Hepatocyte (in vitro differentiated cells): ENCODE results near the gene RCOR3. TPM values are rescaled to one million over a fixed set of nuclear protein-coding genes. Genes with fewer than 3 reads are reported as not detected.

Experiments used
- DNase-seq: peaks from one replicate; pipeline ENCODE4 v3.0.0-alpha.2; 2016; ENCODE audit warnings: low spot score
- H2AFZ ChIP-seq: fragments of 200-600 bp; sonication (generic); 2 replicates; pipeline ENCODE4 v1.6.0; 2016; ENCODE audit warnings: antibody characterized with exemption, mild to moderate bottlenecking
- H3K27ac ChIP-seq: fragments of 200-600 bp; sonication (generic); 2 replicates; pipeline ENCODE4 v1.5.1; 2016; ENCODE audit warnings: mild to moderate bottlenecking
- H3K27me3 ChIP-seq: fragments of 200-600 bp; sonication (generic); 2 replicates; pipeline ENCODE4 v1.6.1; 2016
- H3K36me3 ChIP-seq: fragments of 200-600 bp; sonication (generic); replicated peaks from 2 replicates; pipeline ENCODE4 v1.5.1; 2016; ENCODE audit warnings: low read depth; ENCODE audit not compliant: insufficient read depth
- H3K4me1 ChIP-seq: fragments of 200-600 bp; sonication (generic); 2 replicates; pipeline ENCODE4 v1.5.1; 2016; ENCODE audit warnings: mild to moderate bottlenecking, moderate library complexity; ENCODE audit not compliant: insufficient read depth
- H3K4me2 ChIP-seq: fragments of 200-600 bp; sonication (generic); 2 replicates; pipeline ENCODE4 v1.6.0; 2016
- H3K4me3 ChIP-seq: fragments of 200-600 bp; sonication (generic); 2 replicates; pipeline ENCODE4 v1.5.1; 2016; ENCODE audit warnings: mild to moderate bottlenecking
- H3K79me2 ChIP-seq: fragments of 200-600 bp; sonication (generic); 2 replicates; pipeline ENCODE4 v1.6.0; 2017; ENCODE audit warnings: mild to moderate bottlenecking
- H3K9me2 ChIP-seq: fragments of 200-600 bp; sonication (generic); replicated peaks from 2 replicates; pipeline ENCODE4 v1.6.0; 2017; ENCODE audit warnings: mild to moderate bottlenecking; ENCODE audit not compliant: insufficient read depth
- H3K9me3 ChIP-seq: fragments of 200-600 bp; sonication (generic); 2 replicates; pipeline ENCODE4 v1.5.1; 2016; ENCODE audit warnings: low read depth, mild to moderate bottlenecking
- H4K20me1 ChIP-seq: fragments of 200-600 bp; sonication (generic); 2 replicates; pipeline ENCODE4 v1.6.0; 2016; ENCODE audit warnings: mild to moderate bottlenecking; ENCODE audit not compliant: insufficient read depth, poor library complexity, severe bottlenecking
- CTCF ChIP-seq: fragments of 200-600 bp; sonication (generic); IDR thresholded peaks from 2 replicates; pipeline ENCODE4 v1.5.1; 2016; ENCODE audit warnings: antibody characterized with exemption, mild to moderate bottlenecking; ENCODE audit not compliant: poor library complexity
- EZH2 ChIP-seq: fragments of 200-600 bp; sonication (generic); IDR thresholded peaks from 2 replicates; pipeline ENCODE4 v1.6.1; 2016; ENCODE audit warnings: antibody characterized with exemption, mild to moderate bottlenecking, borderline replicate concordance
- EZH2phosphoT487 ChIP-seq: fragments of 200-600 bp; sonication (generic); IDR thresholded peaks from one replicate; pipeline ENCODE4 v1.6.1; 2018; ENCODE audit warnings: antibody characterized with exemption, mild to moderate bottlenecking, low read depth, moderate library complexity; ENCODE audit not compliant: unreplicated experiment, severe bottlenecking
- WGBS: methylation state at CpG from one replicate; pipeline ENCODE4 v1.1.6; 2016; ENCODE audit warnings: low lambda C conversion rate; ENCODE audit errors: missing lambda C conversion rate; 5-methylcytosine and 5-hydroxymethylcytosine counted together
- polyA plus RNA-seq: library from polyadenylated mRNA; unstranded; fragments of >200 nt; fragmentation: Nextera tagmentation; extraction: Ambion mirVana; gene quantifications from 2 replicates; pipeline ENCODE4 v1.2.1, GENCODE V29; 2016
- total RNA-seq: library from RNA; depleted of rRNA; stranded (reverse); fragments of >200 nt; gene quantifications from 2 replicates; pipeline ENCODE4 v1.2.3, GENCODE V29; 2014

The RCOR3 gene
- total and polyA plus RNA-seq, 2 experiments from 2014 or later: 25.0 to 39.6 TPM

DNA sequence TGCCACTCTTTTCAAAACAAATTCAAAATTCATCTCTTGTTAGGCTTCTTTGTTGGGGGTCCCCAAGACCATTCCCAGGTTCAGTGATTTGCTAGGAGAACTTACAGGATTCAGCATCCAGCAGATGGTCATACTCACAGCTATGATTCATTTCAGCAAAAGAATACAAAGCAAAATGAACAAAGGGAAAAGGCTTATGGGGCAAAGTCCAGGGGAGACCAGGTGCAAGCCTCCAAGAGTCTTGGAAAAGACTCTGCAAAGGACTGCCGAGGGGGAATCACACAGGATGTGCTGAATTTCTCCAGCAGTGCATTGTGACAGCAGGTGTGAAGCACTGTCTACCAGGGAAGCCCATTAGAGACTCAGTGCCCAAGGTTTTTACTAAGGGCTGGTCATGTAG is 74.7 kb downstream of the RCOR3 start:
- Histone ChIP-seq H3K9me2 (no peaks in the 10 kb centered on the region), H3K9me3 (no peaks in the 10 kb centered on the region), H3K36me3 (no peaks in the 10 kb centered on the region), H3K27ac (no peak overlapping the region), H3K79me2 (peaks cover 56% of the 10 kb centered on the region), H3K4me1 (peaks cover 8% of the 10 kb centered on the region), H3K4me3 (no peak overlapping the region), H4K20me1 (no peaks in the 10 kb centered on the region), H3K4me2 (no peak overlapping the region), H2AFZ (no peak overlapping the region), H3K27me3 (no peaks in the 10 kb centered on the region)
- 63% methylated on average over 1 of the region's 1 CpG for WGBS
- TF ChIP-seq EZH2phosphoT487 (no peak), EZH2 (no peak), CTCF (no peak)
- DNase-seq: no peak

- WGBS: 90% methylated on average over 4 of the region's 4 CpGs
- H3K4me1 ChIP-seq: peaks cover 6% of the 10 kb centered on the region
- TF ChIP-seq CTCF: no peak
- TF ChIP-seq EZH2phosphoT487: no peak
- TF ChIP-seq EZH2: no peak
- H3K9me3 ChIP-seq: no peaks in the 10 kb centered on the region
- no peak overlapping the region for H3K4me3 ChIP-seq
- H2AFZ ChIP-seq: no peak overlapping the region
- no peak overlapping the region for H3K27ac ChIP-seq
- H3K27me3 ChIP-seq: no peaks in the 10 kb centered on the region
- no peak for DNase-seq
- no peak overlapping the region for H3K4me2 ChIP-seq
- peaks cover 48% of the 10 kb centered on the region for H3K79me2 ChIP-seq
- no peaks in the 10 kb centered on the region for H4K20me1 ChIP-seq
- H3K9me2 ChIP-seq: no peaks in the 10 kb centered on the region
- H3K36me3 ChIP-seq: no peaks in the 10 kb centered on the region
Observed at GRCh38 chr1:211334986-211335385, 75.8 kb downstream of the RCOR3 start.

DNA sequence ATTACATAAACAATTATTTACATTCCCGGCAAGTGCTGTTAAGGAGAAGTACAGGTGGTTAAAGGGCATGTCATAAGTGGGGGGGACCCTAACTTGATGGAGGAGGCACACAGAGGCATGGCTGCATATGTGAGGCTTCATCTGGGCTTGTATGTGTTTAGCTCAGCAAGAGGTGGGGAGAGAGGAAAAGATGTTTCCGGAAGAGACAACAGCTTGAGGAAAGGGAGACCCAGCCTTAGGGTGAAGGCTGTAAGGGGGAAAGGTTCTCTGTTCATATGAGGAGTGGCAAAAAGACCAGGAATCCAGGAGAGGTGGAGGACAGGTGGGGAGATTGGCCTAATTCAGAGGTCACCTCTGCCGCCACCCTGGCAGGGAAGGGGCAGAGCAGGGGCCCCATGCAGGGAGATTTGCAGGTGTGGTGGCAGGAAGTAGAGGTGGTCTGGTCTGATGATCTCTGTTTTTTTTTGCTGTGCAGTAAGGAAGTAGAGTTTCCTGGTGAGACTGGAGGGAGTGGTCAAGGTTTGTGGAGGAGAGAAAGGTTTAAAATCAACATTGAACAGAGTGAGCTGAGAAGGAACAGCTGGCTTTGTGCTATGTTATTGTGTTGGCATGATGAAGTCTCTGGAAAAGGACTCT is 76.5 kb downstream of the RCOR3 start:
- no peaks in the 10 kb centered on the region for H3K27me3 ChIP-seq
- no peak overlapping the region for H3K4me2 ChIP-seq
- H3K9me2 ChIP-seq: no peaks in the 10 kb centered on the region
- no peak overlapping the region for H2AFZ ChIP-seq
- H3K36me3 ChIP-seq: no peaks in the 10 kb centered on the region
- no peaks in the 10 kb centered on the region for H3K9me3 ChIP-seq
- no peak for DNase-seq
- peaks cover 45% of the 10 kb centered on the region for H3K79me2 ChIP-seq
- peaks cover 6% of the 10 kb centered on the region for H3K4me1 ChIP-seq
- no peak for TF ChIP-seq CTCF
- no peak for TF ChIP-seq EZH2phosphoT487
- no peak for TF ChIP-seq EZH2
- H3K4me3 ChIP-seq: no peak overlapping the region
- peak overlapping the region; percentile 56 for H3K27ac ChIP-seq
- WGBS: 76% methylated on average over 3 of the region's 3 CpGs
- no peaks in the 10 kb centered on the region for H4K20me1 ChIP-seq

DNA sequence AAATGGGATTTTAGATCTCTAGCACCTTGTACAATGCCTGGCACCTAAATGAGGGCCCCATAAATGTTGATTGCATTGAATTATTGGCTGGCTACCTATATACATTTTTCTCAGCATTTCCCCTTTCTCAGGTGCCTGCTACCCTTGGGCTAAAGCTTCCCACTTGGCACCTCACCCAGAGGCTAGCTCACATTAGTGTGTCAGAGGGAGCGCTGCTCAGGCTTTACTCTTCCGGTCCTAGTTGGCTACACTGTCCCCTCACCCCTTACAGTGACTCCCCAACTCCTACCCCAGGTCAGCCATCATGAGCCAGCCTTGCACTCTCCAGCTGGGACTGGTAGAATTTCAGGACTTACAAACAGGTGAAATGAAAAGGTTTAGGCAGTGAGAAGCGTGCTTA is 77.0 kb downstream of the RCOR3 start:
- Histone ChIP-seq H3K4me3 (no peak overlapping the region), H3K4me1 (peaks cover 6% of the 10 kb centered on the region), H3K36me3 (no peaks in the 10 kb centered on the region), H3K9me2 (no peaks in the 10 kb centered on the region), H3K79me2 (peaks cover 39% of the 10 kb centered on the region), H3K27me3 (no peaks in the 10 kb centered on the region), H2AFZ (no peak overlapping the region), H3K4me2 (no peak overlapping the region), H3K9me3 (no peaks in the 10 kb centered on the region), H3K27ac (peak overlapping the region; percentile 56), H4K20me1 (no peaks in the 10 kb centered on the region)
- no peak for DNase-seq
- TF ChIP-seq EZH2phosphoT487 (no peak), EZH2 (no peak), CTCF (no peak)
- WGBS: 96% methylated on average over 3 of the region's 3 CpGs
